Myocyte (in vitro differentiated cells): Measurements from ENCODE around the gene CELSR2. TPM values are rescaled to one million over a fixed set of nuclear protein-coding genes. Genes with fewer than 3 reads are reported as not detected.
"Not testable (repeated sequence)": the region's sequence is repeated elsewhere in the genome, so short reads cannot be mapped to it uniquely, and the experiment has no call there.

Source experiments
- DNase-seq: peaks from one replicate; pipeline ENCODE4 v3.0.0-alpha.2; 2012; ENCODE audit warnings: low read depth
- polyA plus RNA-seq: library from polyadenylated mRNA; unstranded; fragments of >200 nt; gene quantifications from one replicate; pipeline ENCODE4 v1.2.1, GENCODE V29; 2012; ENCODE audit warnings: missing spikeins
- total RNA-seq: library from RNA; depleted of rRNA; stranded (reverse); fragments of >200 nt; gene quantifications from 2 replicates; pipeline ENCODE4 v1.2.3, GENCODE V29; 2014

CELSR2 gene
- 0.31 and 0.43 TPM in 2 replicates for total RNA-seq
- 2.0 TPM for polyA plus RNA-seq

- peak; percentile 44 for DNase-seq
Measured at GRCh38 chr1:109248797-109249629, at the start of gene CELSR2. TSS of gene CELSR2 (plus strand) at chr1:109249539. CDS start at chr1:109250080, 541 bp downstream.

DNA sequence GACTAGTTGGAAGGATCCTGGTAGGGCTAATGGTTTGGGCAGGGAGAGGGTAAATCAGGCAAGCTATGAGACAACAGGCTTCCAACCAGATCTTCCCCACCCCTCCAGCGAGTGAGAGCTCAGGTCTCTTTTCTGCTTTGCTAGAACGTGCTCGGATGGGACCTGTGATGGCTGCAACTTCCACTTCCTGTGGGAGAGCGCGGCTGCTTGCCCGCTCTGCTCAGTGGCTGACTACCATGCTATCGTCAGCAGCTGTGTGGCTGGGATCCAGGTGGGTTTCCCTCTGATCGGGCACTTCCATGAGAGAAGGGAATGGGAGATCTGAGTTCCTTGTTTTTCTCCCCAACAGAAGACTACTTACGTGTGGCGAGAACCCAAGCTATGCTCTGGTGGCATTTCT is 49.6 kb upstream of the CELSR2 start:
- no peak for DNase-seq

GRCh38 chr1:109201123-109201703 is 48.1 kb upstream of the CELSR2 start:
- peak; percentile 94 for DNase-seq

DNA sequence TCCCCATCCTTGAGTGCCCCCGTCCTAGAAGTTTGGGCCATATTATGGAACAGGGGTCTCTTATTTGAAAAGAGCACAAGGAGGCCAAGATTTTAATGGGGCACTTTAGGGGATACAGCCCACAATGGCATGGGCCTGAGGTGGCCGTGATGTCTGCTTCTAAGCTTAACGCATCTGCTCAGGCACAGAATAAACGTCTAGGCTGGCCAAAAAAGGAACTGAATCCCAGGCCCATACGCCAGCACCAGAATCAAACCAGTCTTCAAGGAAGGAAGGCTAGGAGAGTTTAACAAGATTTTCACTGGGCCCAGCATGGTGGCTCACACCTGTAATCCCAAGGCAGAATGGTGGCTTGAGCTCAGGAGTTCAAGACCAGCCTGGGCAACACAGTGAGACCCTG is 44.9 kb upstream of the CELSR2 start:
- no peak for DNase-seq

- DNase-seq = no peak
Measured at GRCh38 chr1:109206339-109206738, 43.0 kb upstream of the CELSR2 start.

- DNase-seq = no peak
Measured at GRCh38 chr1:109207467-109208103, 41.8 kb upstream of the CELSR2 start.

GRCh38 chr1:109208394-109208793 is 40.9 kb upstream of the CELSR2 start:
- DNase-seq = no peak

DNA sequence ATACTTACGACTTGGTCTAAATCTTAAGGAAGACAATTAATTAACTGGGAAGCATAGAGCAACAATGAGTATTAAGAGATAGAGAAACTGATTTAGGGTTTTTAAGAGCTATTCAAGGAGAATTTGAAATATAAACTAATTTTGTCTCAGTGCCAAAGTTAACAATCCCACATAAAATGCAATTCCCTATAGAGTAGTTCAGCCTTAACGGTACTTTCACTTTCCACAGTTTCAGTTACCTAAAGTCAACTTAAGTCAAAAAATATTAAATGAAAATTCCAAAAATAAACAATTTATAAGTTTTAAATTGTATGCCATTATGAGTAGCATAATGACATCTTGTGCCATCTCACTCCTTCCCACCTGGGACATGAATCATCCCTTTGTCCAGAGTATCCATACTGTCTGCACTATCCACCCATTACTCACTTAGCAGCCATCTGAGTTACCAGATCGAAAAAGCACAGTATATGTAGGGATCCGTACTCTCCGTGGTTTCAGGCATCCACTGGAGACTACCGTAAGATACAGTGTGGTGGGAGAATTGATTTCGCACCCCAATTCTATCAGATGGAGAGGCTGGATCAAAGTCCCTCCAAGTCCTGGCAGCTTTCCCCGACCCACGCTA is 40.4 kb upstream of the CELSR2 start:
- DNase-seq = no peak

DNA sequence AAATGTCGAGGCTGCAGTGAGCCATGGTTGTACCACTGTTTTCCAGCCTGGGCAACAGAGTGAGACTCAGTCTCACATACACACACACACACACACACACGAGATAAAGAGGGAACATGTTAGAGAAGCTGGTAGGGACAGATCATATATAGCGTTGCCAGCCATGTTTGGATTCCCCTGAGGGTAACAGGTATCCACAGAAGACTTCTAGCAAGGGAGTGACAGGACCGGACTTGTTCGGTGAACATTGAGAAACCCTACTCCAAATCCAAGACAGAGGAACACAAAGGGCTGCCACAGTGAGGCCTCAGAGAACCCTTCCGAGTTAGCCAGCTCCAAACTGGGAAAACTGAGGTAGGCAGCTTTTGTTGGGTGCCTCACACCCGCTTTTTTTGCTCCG is 39.3 kb upstream of the CELSR2 start:
- DNase-seq = no peak

GRCh38 chr1:109213345-109213823 is 36.0 kb upstream of the CELSR2 start:
- DNase-seq = no peak

GRCh38 chr1:109213824-109214693 is 35.3 kb upstream of the CELSR2 start, which contains the start of gene SARS1:
TSS of gene SARS1 (plus strand) at chr1:109213918. CDS start at chr1:109213993, 75 bp downstream.
- peak; percentile 90 for DNase-seq

DNA sequence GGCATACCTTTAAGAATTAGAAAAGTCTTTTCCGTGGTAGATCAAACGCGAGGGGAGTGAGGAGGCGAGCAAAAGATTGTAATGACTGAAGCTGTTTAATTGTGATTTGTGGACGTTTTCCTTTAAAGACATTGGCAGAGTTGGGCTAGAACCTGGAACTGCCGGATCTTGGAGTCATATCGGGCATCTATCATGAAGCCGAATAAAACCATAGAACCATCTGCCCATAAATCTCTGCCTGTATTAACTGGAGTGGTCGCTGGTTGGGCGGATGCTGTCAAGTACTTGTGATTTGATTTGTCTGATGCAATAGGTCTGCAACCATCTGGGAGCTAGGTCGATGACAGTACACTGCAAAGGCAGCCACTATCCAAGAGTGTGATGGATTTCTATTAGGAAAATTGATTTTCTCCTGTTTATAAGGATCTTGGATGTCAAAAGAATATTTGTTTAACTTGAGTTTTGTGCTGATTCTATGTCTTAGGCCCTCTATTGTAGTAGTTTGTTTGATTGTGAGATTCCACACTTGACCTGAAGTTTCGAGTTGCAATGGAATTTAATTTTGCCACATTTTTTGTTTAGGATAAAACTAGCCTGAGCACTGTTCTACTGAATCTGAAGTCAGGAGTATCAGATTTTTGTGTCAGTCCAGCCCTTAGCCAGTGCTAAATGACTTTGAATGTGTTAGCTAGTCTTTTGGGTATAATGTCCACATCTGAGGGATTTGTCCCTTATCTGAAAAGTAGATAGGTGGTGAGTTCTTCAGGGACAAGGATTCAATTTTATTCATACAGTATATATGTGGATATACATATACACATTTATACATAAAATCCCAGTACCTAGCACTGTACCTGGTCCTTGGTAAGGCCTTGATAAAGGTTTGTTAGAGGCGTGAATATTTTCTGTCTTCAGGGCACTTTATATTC is 34.4 kb upstream of the CELSR2 start:
- DNase-seq = peak; percentile 71

GRCh38 chr1:109216662-109217061 is 32.7 kb upstream of the CELSR2 start:
- DNase-seq = no peak

DNA sequence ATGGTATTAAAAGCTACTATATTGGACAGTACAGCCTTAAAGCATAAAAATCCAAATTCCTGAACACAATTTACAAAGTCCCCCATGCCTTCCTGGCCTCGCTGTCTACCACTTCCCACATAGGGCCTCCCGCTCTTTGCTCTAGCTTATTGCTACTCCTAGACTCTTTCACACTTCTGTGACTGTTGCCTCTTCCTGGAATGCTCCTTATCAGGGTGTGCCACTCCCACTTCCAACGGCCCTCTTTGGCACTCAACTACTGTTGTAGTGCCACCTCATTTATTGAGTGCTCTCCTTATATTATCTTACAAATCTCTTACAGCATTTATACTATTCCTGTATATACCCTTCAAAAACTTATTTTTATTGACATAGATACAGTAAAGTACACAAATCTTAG is 30.8 kb upstream of the CELSR2 start:
- DNase-seq = no peak

DNA sequence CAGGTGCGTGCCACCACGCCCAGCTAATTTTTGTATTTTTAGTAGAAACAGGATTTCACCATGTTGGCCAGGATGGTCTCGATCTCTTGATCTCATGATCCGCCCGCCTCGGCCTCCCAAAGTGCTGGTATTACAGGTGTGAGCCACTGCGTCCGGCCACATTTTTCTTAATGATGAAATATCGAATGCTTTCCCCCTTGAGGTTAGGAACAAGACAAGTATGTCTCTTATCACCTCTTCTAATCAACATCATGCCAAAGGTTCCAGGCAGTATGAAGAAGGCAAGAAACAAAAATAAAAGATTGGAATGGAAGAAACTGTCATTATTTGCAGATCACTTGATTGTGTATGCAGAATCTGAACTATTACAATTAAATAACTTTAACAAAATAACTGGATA is 28.1 kb upstream of the CELSR2 start:
- DNase-seq = not testable (repeated sequence)

- no peak for DNase-seq
Measured at GRCh38 chr1:109225308-109225707, 24.0 kb upstream of the CELSR2 start.

- DNase-seq = no peak
Measured at GRCh38 chr1:109225711-109226445, 23.5 kb upstream of the CELSR2 start.

- no peak for DNase-seq
Measured at GRCh38 chr1:109228167-109228566, 21.2 kb upstream of the CELSR2 start.
